Erythroblast (primary cell): ENCODE measurements around the gene BASP1.
A peak's percentile ranks its signal among the peaks of the same experiment; 100 is the strongest.

Source experiments
- DNase-seq, 2 experiments: peaks; one replicate each; lab custom pipeline; 2025; lab: John Stamatoyannopoulos, UW
- GATA1 ChIP-seq: IDR thresholded peaks from 2 replicates; pipeline ENCODE4 v1.6.1; 2011; ENCODE audit warnings: low read depth, mild to moderate bottlenecking, control low read depth, low read length, moderate library complexity
- POLR2A ChIP-seq: IDR thresholded peaks from 2 replicates; pipeline ENCODE4 v1.6.1; 2011; ENCODE audit warnings: mild to moderate bottlenecking, low read length

BASP1 gene

GRCh38 chr5:17206021-17206420 lies 11.4 kb upstream of the BASP1 start:
- TF ChIP-seq GATA1: no peak
- TF ChIP-seq POLR2A: no peak
- no peak for DNase-seq

- no peak for DNase-seq
- TF ChIP-seq GATA1 (no peak), POLR2A (no peak)
Measured at GRCh38 chr5:17212191-17212590, 5.2 kb upstream of the BASP1 start.

- TF ChIP-seq POLR2A (no peak), GATA1 (no peak)
- no peak for DNase-seq
Measured at GRCh38 chr5:17212996-17213395, 4.4 kb upstream of the BASP1 start.

GRCh38 chr5:17213938-17214337 lies 3.5 kb upstream of the BASP1 start:
- DNase-seq: no peak
- no peak for TF ChIP-seq POLR2A
- TF ChIP-seq GATA1: no peak

- no peak for DNase-seq
- TF ChIP-seq POLR2A: no peak
- TF ChIP-seq GATA1: no peak
Measured at GRCh38 chr5:17214893-17215292, 2.5 kb upstream of the BASP1 start.

GRCh38 chr5:17215361-17215760 lies 2.1 kb upstream of the BASP1 start:
- TF ChIP-seq GATA1: no peak
- TF ChIP-seq POLR2A: no peak
- no peak for DNase-seq

- TF ChIP-seq POLR2A: no peak
- no peak for TF ChIP-seq GATA1
- peak; percentile 49 to 66 for DNase-seq
Measured at GRCh38 chr5:17216176-17216973, 1.1 kb upstream of the BASP1 start.

GRCh38 chr5:17216974-17217492 lies 398 bp upstream of the BASP1 start:
- no peak for DNase-seq
- no peak for TF ChIP-seq GATA1
- no peak for TF ChIP-seq POLR2A

GRCh38 chr5:17218353-17219005 lies 1.0 kb downstream of the BASP1 start:
- DNase-seq: no peak
- TF ChIP-seq POLR2A (no peak), GATA1 (no peak)

GRCh38 chr5:17219006-17219422 lies 1.6 kb downstream of the BASP1 start:
- no peak for DNase-seq
- TF ChIP-seq GATA1 (no peak), POLR2A (no peak)

GRCh38 chr5:17219469-17219868 lies 2.0 kb downstream of the BASP1 start:
- TF ChIP-seq POLR2A (no peak), GATA1 (no peak)
- no peak for DNase-seq

GRCh38 chr5:17219992-17220391 lies 2.6 kb downstream of the BASP1 start:
- TF ChIP-seq GATA1: no peak
- TF ChIP-seq POLR2A: no peak
- no peak for DNase-seq

GRCh38 chr5:17220469-17220868 lies 3.0 kb downstream of the BASP1 start:
- TF ChIP-seq GATA1 (no peak), POLR2A (no peak)
- DNase-seq: no peak

- DNase-seq: no peak
- TF ChIP-seq GATA1 (no peak), POLR2A (no peak)
Measured at GRCh38 chr5:17221843-17222636, 4.6 kb downstream of the BASP1 start.
